Upper lobe of left lung (tissue), 4 donors: Measurements from ENCODE around the gene CHST14.

Source experiments
- EP300 ChIP-seq, 4 donors: sonication (generic); formaldehyde crosslinking; IDR thresholded peaks; one replicate each; pipeline ENCODE4 v1.5.1; 2017; ENCODE audit warnings: antibody characterized with exemption in 4 of 4, control low read depth in 2 of 4
- POLR2A ChIP-seq, 4 donors: fragments of 450-650 bp; IDR thresholded peaks; one replicate each; pipeline ENCODE4 v1.5.1; 2016 to 2017; ENCODE audit warnings: antibody characterized with exemption in 4 of 4, mild to moderate bottlenecking in 2 of 4
- POLR2AphosphoS5 ChIP-seq, 2 donors: sonication (generic); formaldehyde crosslinking; IDR thresholded peaks; one replicate each; pipeline ENCODE4 v1.5.1; 2017; ENCODE audit warnings: antibody characterized with exemption in 2 of 2
- TF ChIP-seq, protein P1 (sequence below), 6 experiments: fragments of 450-650 bp in 4 of 6; fragments of 200-600 bp in 2 of 6; sonication (generic) in 2 of 6; IDR thresholded peaks; one replicate each; pipeline ENCODE4 v1.5.1; 2016 to 2019; ENCODE audit warnings: antibody characterized with exemption in 6 of 6

DNA sequence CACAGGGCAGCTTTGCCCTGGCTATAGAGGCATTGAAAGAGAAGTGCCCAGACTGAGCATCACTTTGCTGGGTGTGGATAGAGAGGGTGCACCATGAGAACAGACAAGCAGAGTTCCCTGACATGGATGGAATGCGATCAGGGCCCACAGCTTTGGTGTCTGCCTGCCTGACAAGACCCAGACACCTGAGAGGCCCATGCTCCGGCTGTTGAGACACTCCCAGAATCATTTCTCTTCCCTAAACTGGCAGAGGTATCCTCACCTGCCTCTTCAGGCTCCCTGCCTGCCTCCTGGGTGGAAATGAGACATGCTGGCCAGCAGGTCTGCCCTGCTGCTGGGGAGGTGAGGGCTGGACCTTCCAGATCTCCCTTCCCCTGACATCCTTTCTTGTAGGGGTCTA, 10.4 kb upstream of the CHST14 start:
- TF ChIP-seq, protein P1, sequence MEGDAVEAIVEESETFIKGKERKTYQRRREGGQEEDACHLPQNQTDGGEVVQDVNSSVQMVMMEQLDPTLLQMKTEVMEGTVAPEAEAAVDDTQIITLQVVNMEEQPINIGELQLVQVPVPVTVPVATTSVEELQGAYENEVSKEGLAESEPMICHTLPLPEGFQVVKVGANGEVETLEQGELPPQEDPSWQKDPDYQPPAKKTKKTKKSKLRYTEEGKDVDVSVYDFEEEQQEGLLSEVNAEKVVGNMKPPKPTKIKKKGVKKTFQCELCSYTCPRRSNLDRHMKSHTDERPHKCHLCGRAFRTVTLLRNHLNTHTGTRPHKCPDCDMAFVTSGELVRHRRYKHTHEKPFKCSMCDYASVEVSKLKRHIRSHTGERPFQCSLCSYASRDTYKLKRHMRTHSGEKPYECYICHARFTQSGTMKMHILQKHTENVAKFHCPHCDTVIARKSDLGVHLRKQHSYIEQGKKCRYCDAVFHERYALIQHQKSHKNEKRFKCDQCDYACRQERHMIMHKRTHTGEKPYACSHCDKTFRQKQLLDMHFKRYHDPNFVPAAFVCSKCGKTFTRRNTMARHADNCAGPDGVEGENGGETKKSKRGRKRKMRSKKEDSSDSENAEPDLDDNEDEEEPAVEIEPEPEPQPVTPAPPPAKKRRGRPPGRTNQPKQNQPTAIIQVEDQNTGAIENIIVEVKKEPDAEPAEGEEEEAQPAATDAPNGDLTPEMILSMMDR (IDR thresholded peaks at IDR 0.05) = no peak
- TF ChIP-seq POLR2A (IDR thresholded peaks at IDR 0.05) (no peak), POLR2AphosphoS5 (IDR thresholded peaks at IDR 0.05) (no peak), EP300 (IDR thresholded peaks at IDR 0.05) (no peak)
